SK-N-MC (cell line): ENCODE measurements around the gene PARD3B.

Source experiments
- EZH2 ChIP-seq: fragments of 200-600 bp; sonication (generic); IDR thresholded peaks from one replicate; pipeline ENCODE4 v1.6.1; 2017; ENCODE audit warnings: antibody characterized with exemption
- POLR2AphosphoS5 ChIP-seq: IDR thresholded peaks from 2 replicates; pipeline ENCODE4 v1.6.1; 2012; ENCODE audit warnings: mild to moderate bottlenecking, low read depth, low read length, borderline replicate concordance

DNA sequence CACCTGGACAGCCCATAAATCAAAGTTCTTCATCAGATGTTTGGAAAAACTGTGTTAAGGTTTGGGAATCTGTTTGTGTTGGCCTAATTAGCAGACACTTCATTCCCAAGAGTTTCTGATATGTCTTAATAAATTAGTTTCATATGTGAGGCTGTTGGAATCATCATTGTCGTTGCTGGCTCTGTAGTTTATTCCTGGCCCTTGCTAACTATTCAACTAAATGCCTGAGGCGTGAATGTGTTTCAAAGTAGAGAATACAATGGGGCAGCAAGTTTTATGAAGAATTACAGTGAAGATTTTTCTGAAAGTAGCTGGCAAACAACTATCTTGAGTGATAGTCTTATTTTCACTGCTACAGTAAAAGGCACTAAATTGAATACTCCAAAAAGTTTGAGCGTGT is 141.1 kb downstream of the PARD3B start:
- TF ChIP-seq EZH2 (no peak), POLR2AphosphoS5 (no peak)
